ENCODE measurements around the gene GPC3. TPM values are rescaled to one million over a fixed set of nuclear protein-coding genes. Genes with fewer than 3 reads are reported as not detected.

The GPC3 gene
- total and polyA plus RNA-seq, 2 of the 4 experiments (the other 2 are of a cell fraction): not detected

DNA sequence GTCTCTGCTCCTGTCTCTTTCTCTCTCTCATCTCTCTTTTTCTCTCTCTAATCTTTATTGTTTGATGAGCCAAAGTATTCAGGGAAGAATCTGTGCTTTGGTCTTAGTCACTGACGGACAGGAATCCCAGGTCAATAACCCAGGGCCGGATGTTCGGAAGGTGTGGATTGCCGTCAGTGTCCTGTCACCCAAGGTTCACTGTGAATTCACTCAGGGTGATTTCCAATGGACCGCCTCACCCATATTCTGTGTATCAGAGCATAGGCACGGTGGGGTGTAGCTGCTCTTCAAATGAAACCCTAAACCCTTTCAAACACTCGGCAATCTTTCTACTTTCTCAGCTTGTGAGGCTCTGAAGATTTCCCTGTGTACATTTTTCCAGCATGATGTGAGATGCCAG lies 425.5 kb downstream of the GPC3 start:
- ATAC-seq (ENCODE audit: low read depth): no peak
- H3K36me3 ChIP-seq (ENCODE audit: control insufficient read depth, insufficient read depth, low read length): no peaks in the 10 kb centered on the region
- intact Hi-C loops (cut with micrococcal nuclease): no loop called here

More for the DNA sequence above, 425.5 kb downstream of the GPC3 start:
- no peak overlapping the region for H2BK5ac ChIP-seq (ENCODE audit: low read depth, low read length, poor library complexity, severe bottlenecking)
- H3K9ac ChIP-seq (ENCODE audit: low read depth, low read length): no peak overlapping the region
- H4K5ac ChIP-seq (ENCODE audit: low read depth, low read length): no peak overlapping the region
- no peak overlapping the region for H2BK15ac ChIP-seq (ENCODE audit: low read depth, low read length)
- no peak overlapping the region for H3K18ac ChIP-seq (ENCODE audit: low read depth, low read length)
- no peak overlapping the region for H2AK5ac ChIP-seq (ENCODE audit: low read depth, low read length)
- H4K20me1 ChIP-seq (ENCODE audit: insufficient read depth, low read length): no peaks in the 10 kb centered on the region
- no peak overlapping the region for H3K4me2 ChIP-seq (ENCODE audit: low read depth, low read length)
- H3K9me1 ChIP-seq (ENCODE audit: insufficient read depth, low read length): no peaks in the 10 kb centered on the region
- H3K4ac ChIP-seq (ENCODE audit: low read depth, low read length): no peak overlapping the region
- H2BK20ac ChIP-seq (ENCODE audit: low read depth, low read length): no peak overlapping the region
- H4K8ac ChIP-seq (ENCODE audit: low read depth in 2 of 2, low read length in 2 of 2): no peak overlapping the region
- no peak overlapping the region for H3K27ac ChIP-seq (ENCODE audit: insufficient read depth, low read length)
- no peak overlapping the region for H4K91ac ChIP-seq (ENCODE audit: insufficient read depth, low read depth, low read length)
- TF ChIP-seq RAD21 (IDR thresholded peaks at IDR 0.05; ENCODE audit: low read length) (no peak), SMC3 (IDR thresholded peaks at IDR 0.05; ENCODE audit: low read depth, low read length) (no peak), CEBPB (IDR thresholded peaks at IDR 0.05; ENCODE audit: low read depth, low read length) (no peak), CHD1 (IDR thresholded peaks at IDR 0.05; ENCODE audit: low read depth, low read length) (no peak), MAFK (IDR thresholded peaks at IDR 0.05; ENCODE audit: low read depth, low read length) (no peak), RCOR1 (IDR thresholded peaks at IDR 0.05; ENCODE audit: insufficient replicate concordance, low read length) (no peak)
- TF ChIP-seq, protein P1, sequence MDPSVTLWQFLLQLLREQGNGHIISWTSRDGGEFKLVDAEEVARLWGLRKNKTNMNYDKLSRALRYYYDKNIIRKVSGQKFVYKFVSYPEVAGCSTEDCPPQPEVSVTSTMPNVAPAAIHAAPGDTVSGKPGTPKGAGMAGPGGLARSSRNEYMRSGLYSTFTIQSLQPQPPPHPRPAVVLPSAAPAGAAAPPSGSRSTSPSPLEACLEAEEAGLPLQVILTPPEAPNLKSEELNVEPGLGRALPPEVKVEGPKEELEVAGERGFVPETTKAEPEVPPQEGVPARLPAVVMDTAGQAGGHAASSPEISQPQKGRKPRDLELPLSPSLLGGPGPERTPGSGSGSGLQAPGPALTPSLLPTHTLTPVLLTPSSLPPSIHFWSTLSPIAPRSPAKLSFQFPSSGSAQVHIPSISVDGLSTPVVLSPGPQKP (IDR thresholded peaks at IDR 0.05; ENCODE audit: borderline replicate concordance, low read depth, low read length): no peak
- TF ChIP-seq, protein P2, sequence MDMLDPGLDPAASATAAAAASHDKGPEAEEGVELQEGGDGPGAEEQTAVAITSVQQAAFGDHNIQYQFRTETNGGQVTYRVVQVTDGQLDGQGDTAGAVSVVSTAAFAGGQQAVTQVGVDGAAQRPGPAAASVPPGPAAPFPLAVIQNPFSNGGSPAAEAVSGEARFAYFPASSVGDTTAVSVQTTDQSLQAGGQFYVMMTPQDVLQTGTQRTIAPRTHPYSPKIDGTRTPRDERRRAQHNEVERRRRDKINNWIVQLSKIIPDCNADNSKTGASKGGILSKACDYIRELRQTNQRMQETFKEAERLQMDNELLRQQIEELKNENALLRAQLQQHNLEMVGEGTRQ (IDR thresholded peaks at IDR 0.05; ENCODE audit: low read depth, low read length): no peak
- H2AFZ ChIP-seq (replicated peaks; ENCODE audit: low read length, poor library complexity): no peak overlapping the region
- peaks cover 2% of the 10 kb centered on the region for H3K27me3 ChIP-seq (ENCODE audit: control insufficient read depth, insufficient read depth, low read length)
- dilution Hi-C loops (cut with HindIII; ENCODE audit: low sequenced_read_pairs, unreplicated experiment) (no loop called here), in situ Hi-C loops (cut with MboI; ENCODE audit: low sequenced_read_pairs) (no loop called here)
- ChIA-PET POLR2A (ENCODE audit: unreplicated experiment) (no interaction called here), CTCF (no interaction called here)
- H3K79me1 ChIP-seq (ENCODE audit: low read depth in 1 of 2, low read length in 2 of 2): no peaks in the 10 kb centered on the region
- H3K9me3 ChIP-seq (ENCODE audit: control insufficient read depth, insufficient read depth, low read length): peaks cover 2% of the 10 kb centered on the region
- no peak for DNase-seq
- no peaks in the 10 kb centered on the region for H3K4me1 ChIP-seq (ENCODE audit: control insufficient read depth, insufficient read depth, low read length)
- no peak overlapping the region for H3K14ac ChIP-seq (replicated peaks; ENCODE audit: low read depth, low read length)
- no CpG with 5 or more reads among the region's 7 CpGs for whole genome bisulfite sequencing, 2 experiments (ENCODE audit: extremely low coverage in 2 of 2, insufficient read length in 1 of 2)
- H2BK120ac ChIP-seq (ENCODE audit: low read depth, low read length): no peak overlapping the region
- no TSS peak for BruUV-seq (replicated peaks)
- no peak overlapping the region for H3K23ac ChIP-seq (ENCODE audit: low read depth, low read length)
- no peak overlapping the region for H2AK9ac ChIP-seq (replicated peaks; ENCODE audit: low read depth, low read length, poor library complexity)
- H3K56ac ChIP-seq (ENCODE audit: extremely low read depth, insufficient read depth, low read length): no peak overlapping the region
- H3K4me3 ChIP-seq (ENCODE audit: insufficient read depth, low read depth, low read length): no peak overlapping the region

All from IMR-90 (cell line).